GM19239 (cell line): ENCODE measurements around the gene PDZD2.
"Not testable (repeated sequence)": the region's sequence is repeated elsewhere in the genome, so short reads cannot be mapped to it uniquely, and the experiment has no call there.

Experiments
- DNase-seq: peaks from one replicate; pipeline ENCODE4 v3.0.0; 2011; ENCODE audit warnings: low spot score; ENCODE audit not compliant: insufficient read length
- FAIRE-seq: peaks from 2 replicates; lab custom pipeline; 2011; peaks lifted over from hg19 to GRCh38; lab: Jason Lieb, UNC

PDZD2 gene

DNA sequence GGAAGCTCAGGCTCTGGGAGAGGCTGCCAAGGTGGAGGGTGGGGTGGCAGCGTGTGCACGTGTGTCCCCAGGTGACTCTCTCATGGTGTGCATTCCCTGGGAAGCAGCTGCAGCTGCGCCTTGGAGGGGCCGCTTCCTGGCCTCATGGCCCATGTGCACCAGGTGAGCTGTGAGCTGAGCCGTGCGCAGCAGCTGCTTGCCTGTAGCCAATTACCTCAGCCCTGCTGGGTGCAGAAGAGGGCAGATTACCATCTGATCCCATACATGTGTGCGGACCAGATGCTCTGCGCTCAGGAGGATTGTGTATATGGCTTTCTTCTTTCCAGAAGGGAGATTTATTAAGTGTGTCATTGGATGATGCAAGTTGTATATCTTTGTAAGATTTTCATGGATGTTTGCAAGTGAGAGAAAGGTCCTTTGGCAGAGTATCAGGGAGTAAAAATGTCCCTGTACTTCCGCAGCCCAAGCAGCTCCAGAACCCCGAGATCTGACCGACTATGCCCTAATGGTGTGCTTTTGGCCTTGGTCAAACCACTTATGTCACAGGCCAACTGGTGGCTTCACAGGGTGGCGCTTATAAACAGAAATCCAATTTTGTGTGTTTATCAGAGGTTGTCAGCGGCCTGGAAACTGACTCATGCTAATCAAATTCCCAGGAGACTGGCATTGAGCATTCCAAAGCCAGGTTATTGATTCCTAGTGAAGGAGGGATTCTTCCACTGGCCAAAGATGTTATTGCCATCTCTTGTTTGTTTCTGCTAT lies 305.9 kb downstream of the PDZD2 start:
- no peak for DNase-seq
- FAIRE-seq = no peak

DNA sequence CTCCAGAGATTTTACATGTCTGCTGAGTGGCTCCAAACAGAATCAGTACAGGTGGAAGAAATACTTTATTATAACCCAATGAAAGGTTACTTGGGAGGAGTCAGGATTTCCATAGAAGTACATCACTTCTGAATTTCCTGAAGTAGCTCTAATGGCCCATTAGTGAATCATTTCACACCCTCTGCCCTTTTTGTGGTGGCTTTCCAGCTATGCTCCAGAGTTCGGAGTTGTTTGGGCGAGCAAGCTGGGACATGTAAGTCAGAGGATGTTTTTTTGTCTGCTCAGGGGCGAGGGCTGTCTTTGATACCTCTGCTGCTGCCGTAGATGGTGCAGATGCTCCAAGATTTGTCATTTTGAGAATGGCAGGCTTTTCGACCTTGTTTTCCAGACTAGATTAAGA lies 309.1 kb downstream of the PDZD2 start:
- no peak for DNase-seq

DNA sequence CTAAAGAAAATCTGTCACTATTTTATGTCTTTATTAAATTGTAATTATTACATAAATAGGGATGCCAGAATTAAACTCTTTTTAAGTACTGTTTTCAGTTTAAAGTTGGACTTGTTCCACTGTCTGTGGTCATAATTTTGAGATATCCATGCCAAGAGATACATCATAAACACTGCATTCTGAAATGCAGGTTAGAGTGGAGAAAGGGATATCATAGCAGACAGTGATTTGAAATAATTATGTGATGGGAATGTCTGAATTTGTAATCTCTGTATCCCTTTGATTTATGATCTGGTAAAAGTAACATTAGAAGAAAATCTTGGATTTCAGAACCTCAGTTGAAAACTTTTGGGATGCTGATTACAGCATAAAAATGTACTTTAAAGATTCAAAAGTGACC lies 313.1 kb downstream of the PDZD2 start:
- no peak for DNase-seq
- no peak for FAIRE-seq

More for the DNA sequence above, 309.1 kb downstream of the PDZD2 start:
- FAIRE-seq = no peak

DNA sequence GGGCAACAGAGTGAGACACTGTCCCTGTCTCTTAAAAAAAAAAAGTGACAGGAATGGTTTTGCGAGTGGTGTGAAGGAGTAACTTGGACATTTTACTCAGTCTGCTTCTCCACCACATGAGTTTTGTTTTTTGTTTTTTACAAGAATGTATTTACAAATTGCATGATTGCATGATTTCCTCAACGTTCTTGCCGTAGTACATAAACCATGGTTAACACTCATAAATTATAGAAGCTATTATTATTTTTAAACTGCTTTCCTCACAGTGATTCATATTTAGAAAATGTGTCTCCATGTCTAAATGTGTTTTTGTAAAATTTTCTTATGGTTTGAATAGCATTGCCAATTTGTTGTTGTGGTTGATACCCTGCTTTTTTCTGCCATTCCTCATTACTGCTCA lies 315.2 kb downstream of the PDZD2 start:
- DNase-seq (no peak), FAIRE-seq (no peak)

DNA sequence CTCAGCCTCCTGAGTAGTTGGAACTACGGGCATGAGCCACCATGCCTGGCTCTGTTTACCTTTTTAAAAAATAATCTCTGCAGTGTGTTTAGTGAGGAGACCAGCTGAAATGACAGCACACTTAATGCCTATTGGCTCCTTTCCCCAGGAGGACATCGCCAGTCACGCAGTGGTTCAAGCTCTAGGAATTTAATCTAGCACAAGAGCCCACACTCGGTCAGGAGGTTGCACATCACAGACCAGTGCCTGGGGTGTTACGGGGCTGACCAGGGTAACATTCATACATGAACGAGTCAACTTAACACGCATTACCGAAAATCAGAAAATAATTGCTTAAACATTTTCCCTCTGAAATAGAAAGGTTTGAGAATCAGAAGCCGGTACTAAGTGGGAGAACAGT lies 318.2 kb downstream of the PDZD2 start:
- FAIRE-seq = no peak

DNA sequence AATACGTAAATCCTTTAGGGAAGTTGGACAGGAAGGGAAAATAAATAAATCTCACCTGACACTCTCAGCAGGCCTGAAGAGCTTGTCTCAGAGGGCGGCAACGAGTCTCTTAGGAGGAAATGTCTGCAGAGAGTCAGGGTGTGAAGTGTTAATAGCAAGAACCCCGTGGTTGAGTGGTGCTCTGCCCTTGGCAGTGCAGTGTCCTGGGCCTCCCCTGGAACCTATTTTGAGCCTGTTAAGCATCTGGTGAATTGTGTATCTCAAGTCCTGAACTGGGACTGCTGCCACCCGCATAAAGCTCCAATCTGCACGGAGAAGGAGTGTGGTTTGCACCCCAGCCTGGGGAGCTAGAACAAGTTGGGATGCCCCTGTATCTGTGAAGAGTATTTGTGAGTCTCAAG lies 323.4 kb downstream of the PDZD2 start:
- FAIRE-seq (no peak), DNase-seq (no peak)

More for the DNA sequence above, 318.2 kb downstream of the PDZD2 start:
- DNase-seq = no peak

DNA sequence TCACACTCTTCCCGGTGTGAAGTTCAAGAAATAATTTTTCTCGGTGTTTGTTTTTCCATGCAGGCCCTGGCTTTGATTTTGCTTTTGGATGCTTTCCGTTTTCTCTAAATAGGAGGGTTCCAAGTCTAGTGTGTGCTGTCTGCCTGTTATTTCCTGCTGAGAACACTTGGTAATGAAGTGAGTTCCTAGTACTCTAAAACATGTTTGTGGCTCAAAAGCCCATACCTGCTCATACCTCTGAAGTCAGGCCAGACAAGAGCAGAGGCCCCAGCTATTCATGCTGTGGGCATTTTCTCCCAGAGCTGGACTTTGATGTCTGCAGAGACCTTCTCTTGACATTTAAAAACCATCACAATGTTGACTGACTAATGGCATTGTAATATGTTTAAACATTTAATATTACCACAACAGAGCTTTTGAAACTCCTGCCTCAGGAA lies 324.0 kb downstream of the PDZD2 start:
- FAIRE-seq = no peak
- no peak for DNase-seq

DNA sequence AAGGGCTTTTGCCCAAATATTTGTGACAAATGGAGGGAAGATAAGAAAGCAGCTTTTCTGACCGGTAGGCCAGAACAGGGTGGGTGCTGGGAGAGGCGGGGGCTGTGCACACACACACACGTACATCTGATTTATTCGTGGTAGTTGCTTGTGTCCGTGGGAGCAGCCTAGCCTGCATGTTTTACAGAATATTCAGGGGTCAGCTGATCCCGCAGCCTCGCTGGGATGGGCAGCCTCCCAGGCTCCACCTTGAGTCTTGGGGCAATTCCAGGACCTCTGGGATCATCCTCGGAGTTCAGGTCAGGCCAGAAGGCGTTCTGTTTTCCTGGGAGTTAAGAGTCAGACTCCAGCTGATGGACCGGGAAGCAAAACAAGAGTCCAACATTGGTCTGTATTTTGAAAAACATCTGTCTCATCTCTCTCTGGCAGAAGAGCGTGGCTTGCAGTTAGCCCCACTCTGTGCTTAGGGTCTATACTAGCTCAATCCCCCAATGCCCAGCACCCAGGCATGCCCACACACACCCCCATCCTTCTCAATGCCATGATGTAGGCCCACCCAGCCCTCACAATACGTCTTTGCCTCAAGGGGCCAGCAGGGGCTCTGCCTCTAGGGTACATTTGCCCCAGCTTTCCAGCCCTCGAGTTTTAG lies 324.6 kb downstream of the PDZD2 start:
- no peak for DNase-seq
- FAIRE-seq = no peak

DNA sequence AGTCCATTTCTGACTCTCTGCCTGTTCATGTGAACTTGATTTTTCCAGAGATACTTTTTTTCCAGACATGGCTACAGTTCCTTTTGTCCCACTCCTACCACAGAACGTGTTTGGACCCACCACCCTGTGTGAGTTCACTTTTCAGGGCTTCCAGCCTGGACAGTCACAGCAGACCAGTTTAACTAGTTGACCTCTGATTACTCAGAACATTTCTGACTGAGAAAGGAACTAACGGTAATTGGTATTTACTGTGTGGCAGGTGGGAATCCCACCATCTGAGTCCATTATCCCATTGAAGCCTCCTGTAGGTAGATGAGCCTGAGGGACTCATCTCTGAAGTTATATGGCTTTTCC lies 325.1 kb downstream of the PDZD2 start:
- no peak for FAIRE-seq
- DNase-seq = no peak

DNA sequence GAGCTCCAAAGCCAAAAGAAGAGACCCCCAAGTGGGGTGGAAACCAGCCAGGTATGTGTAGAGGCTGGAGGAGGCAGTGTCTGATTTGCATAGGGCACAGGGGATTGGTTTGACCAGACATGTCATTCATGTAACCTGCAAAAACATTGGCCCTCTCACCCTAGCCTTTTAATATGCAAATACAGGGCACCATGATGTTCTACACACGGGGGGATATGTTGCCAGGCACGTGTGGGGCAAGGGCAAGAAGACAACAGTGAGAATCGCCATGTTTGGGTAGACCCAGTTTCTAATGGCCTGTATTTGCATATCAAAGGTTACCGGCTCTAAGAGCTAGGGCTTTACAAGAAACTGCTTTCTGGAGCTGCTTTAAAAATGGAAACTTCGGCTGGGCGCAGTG lies 326.3 kb downstream of the PDZD2 start:
- DNase-seq (no peak), FAIRE-seq (no peak)

DNA sequence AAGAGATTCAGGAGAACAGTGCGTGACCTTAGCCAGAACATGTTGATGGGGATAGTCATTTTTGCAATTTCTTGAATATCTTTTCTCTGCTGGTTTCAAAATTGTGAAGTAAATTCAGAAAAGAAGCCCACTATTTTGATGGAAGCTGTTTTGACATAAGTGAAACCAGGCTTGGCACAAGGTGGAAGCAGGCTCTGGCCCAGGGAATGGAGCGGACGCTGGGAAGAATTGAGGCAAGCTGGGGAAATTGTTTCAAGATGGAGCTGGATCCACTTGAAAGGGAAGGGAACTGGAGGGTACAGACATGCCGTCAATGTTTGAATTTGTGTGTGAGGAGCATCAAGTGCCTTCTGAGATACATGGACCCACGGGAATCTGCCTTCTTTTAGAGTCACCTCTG lies 328.0 kb downstream of the PDZD2 start:
- no peak for FAIRE-seq
- DNase-seq = no peak

DNA sequence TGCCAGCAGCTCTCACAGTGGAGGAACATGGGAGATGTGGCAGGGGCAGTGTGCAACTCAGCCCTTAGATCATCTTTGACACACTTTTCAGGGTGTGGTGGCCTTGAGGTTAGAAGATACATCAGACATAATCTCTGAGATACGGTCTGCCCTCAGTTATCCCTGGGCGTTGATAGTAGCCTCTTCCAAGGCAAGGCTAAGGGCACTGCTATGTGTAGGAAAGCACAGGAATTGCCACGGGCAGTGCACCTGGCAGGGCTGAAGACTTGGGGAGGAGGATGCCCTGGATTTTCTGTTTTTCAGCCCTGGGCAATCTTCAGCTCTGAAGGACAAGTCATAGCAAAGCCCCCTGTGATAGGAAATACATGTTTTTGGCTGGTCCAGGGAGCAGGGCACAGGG lies 328.5 kb downstream of the PDZD2 start:
- no peak for FAIRE-seq
- DNase-seq = no peak

DNA sequence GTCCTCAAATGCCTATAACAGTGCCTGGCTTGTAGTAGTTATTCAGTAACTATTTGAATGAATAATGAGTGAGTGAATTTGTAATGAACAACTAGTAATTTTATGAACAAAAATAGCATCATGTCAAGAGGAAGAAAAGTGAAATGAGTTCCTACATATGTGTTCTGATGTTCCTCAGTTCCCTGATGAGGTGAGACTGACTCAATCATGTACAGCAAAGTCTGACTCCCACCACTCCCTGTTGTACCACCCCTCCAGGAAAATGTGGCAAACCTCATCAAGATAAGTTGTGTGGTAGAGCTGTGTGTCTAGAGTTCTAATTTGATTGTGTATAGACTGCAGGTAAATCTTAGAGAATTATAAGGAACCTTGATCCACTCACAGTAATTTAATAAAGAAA lies 333.6 kb downstream of the PDZD2 start:
- DNase-seq = no peak
- no peak for FAIRE-seq

DNA sequence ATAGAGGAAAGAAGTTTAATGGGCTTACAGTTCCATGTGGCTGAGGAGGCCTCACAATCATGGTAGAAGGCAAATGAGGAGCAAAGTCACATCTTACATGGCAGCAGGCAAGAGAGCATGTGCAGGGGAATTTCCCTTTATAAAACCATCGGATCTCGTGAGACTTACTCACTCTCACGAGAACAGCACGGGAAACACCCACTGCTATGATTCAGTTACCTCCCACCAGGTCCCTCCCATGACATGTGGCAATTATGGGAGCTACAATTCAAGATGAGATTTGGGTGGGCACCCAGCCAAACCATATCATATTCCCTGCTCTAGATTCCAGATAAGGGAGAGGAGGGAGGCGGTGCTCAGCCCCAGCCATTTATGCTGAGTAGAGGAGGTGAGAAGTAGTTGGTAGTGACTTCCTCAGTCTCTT lies 336.3 kb downstream of the PDZD2 start:
- not testable (repeated sequence) for FAIRE-seq, DNase-seq

DNA sequence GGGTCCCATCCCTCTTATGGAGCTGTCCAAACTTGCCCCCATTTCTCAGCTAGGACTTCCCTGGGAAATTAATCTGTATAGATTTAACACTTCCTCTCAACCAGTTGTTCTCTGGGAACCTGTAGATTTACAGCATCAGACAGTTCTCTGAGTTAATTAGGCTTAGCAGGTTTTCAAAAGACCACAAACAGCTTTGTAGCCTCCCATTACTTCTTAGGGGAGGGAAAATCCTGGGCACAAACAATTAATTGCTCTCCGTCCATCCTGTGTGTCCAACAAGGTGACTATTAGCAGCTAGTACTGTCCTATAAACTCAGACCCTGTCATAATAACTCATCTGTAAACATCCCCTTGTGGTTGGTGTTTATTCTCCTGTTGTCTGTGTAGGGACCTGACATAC lies 337.2 kb downstream of the PDZD2 start:
- no peak for FAIRE-seq
- no peak for DNase-seq

DNA sequence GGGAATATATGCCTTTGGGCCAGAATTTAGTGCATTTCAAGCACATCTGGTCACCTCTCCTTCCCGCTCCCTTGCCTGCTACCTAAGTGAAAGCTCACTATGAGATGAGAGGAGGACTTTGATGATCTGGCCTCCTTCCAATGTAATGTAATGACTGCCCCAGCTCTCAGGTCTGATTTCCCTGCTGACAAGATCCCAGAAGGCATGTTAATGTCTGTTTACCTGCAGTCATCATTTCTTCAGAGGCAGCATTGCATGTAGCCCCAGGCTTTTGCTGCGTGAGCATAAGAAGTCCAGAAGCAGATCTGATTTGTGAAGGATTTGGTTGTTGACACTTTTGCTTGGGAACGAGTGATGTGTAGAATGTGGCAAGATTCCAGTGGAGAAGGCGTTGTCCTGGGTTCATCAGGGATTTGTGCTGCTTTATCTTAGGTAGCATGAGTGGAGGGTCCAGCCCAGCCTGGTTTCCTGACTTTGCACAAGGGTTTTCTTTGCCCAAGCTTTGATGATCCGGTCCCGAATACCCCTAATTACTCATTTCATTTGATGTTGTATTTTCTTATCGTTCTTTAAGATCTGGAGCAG lies 342.5 kb downstream of the PDZD2 start:
- DNase-seq (no peak), FAIRE-seq (no peak)

DNA sequence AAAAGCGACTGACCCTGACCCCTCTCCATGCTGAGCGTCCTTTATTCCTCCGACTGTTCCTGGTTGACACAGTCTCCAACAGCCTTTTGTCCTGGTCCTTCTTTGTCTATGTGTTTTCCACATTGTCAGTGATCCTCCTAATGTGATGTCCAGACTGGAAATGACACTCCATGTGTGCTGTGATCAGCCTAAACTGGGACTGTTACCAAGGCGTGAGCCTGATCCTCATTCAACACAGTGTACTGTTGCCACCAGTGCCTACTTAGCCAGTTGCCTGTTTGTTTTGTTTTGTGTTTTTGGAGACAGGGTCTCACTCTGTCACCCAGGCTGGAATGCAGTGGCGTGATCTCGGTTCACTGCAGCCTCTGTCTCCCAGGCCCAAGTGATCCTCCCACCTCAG lies 343.1 kb downstream of the PDZD2 start:
- DNase-seq (no peak), FAIRE-seq (no peak)

DNA sequence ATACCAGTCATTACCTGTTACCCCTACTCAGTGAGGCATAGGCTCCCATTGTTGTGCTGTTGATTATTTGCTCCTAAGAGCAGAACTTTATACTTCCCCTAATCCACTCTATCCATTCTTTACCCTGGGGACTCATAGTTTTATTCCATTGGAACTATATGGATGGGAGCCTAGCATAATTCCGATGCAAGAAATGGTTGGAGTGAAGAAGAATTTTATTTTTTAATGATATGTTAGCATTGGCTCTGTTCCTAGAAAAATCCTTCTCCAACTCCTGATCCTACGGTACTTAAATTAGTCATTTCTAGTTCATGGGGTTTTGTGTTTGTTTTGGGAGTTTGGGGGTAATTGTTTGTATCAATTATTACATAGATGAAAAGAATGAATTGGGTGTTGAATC lies 343.7 kb downstream of the PDZD2 start:
- FAIRE-seq = no peak
- no peak for DNase-seq

DNA sequence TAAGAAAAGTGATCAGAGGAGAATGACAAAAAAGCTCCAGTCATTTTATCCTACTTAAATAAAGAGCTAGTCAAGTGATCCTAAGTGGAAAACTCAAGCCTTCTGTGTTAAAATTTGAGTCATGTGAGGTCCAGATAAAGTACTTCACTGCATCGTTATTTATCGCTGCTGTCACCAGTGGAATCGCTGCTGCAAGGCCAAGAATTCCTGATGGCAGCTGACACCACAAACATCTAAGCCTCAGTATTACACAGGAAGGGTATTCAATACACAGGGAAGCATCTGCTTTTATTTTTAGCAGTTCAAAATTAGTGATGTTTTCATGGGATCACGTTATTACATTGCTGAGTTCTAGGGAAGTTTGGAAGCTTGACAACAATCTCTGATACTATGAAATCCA lies 344.9 kb downstream of the PDZD2 start:
- DNase-seq (no peak), FAIRE-seq (no peak)

DNA sequence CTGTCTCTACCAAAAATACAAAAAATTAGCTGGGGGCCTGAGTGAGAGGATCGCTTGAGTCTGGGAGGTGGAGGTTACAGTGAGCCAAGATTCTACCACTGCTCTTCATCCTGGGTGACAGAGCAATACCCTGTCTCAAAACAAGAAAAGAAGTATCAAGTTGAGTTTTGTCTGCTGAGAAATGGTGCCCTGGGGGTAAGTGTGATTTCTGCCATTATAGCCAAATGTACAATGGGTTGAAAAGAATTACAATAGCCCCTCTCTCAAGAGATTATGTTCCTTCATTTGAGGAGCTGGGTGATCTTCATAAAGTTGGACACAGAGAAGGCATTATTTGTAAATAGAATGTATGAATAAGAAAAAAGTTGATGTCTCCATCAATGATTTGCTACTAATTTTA lies 345.8 kb downstream of the PDZD2 start:
- FAIRE-seq (no peak), DNase-seq (no peak)

DNA sequence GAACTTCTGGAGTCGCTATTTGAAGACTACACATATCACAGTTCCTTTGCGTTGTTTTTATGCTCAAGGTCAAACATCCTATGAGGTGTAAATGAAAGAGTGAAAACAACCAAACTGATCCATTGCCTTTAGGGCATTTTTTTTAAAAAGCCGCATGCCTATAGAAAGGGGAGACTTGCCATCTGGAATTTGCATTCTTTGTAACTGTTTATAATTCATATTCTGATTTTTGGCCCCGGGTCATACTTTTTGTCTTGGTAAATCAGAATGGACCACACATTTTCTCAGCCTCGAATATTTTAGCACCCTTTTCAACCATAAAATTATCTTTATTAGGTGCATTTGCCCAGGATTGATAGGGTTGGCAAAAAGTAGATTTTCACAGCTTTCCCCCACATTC lies 347.2 kb downstream of the PDZD2 start:
- DNase-seq = no peak
- no peak for FAIRE-seq
